HepG2 (cell line): ENCODE data around the gene IRF2. TPM values are rescaled to one million over a fixed set of nuclear protein-coding genes. Genes with fewer than 3 reads are reported as not detected.

ENCODE experiments used
- CBFB ChIP-seq: sonication (generic); formaldehyde crosslinking; IDR thresholded peaks from 2 replicates; pipeline ENCODE4 v1.4.0; 2020; ENCODE audit warnings: missing genetic modification reagents
- CBX2 ChIP-seq, 2 experiments: fragments of 200-600 bp in 1 of 2; sonication (generic); formaldehyde crosslinking in 1 of 2; IDR thresholded peaks; 2 replicates each; pipeline versions ENCODE4 v1.7.0 to v1.8.1; 2018 to 2022; ENCODE audit warnings: low read depth in 2 of 2, low read length in 1 of 2, mild to moderate bottlenecking in 1 of 2, missing genetic modification reagents in 1 of 2
- ERF ChIP-seq: IDR thresholded peaks from 2 replicates; pipeline ENCODE4 v1.6.1; 2018; ENCODE audit warnings: missing biosample characterization, missing genetic modification reagents
- FOXJ3 ChIP-seq: sonication (generic); formaldehyde crosslinking; IDR thresholded peaks from 2 replicates; pipeline ENCODE4 v1.4.0; 2020; ENCODE audit warnings: missing genetic modification reagents, mild to moderate bottlenecking, borderline replicate concordance
- GFI1 ChIP-seq: sonication (generic); formaldehyde crosslinking; IDR thresholded peaks from 2 replicates; pipeline ENCODE4 v1.5.0; 2020; ENCODE audit warnings: missing genetic modification reagents, mild to moderate bottlenecking, borderline replicate concordance
- GMEB2 ChIP-seq: IDR thresholded peaks from 2 replicates; pipeline ENCODE4 v1.6.1; 2016; ENCODE audit warnings: missing biosample characterization, missing genetic modification reagents, low read depth
- HNF1B ChIP-seq: sonication (generic); formaldehyde crosslinking; IDR thresholded peaks from 2 replicates; pipeline ENCODE4 v1.5.1; 2020; ENCODE audit warnings: mild to moderate bottlenecking, moderate library complexity, missing genetic modification reagents
- IRF1 ChIP-seq: sonication (generic); formaldehyde crosslinking; IDR thresholded peaks from 2 replicates; pipeline ENCODE4 v1.4.0; 2020; ENCODE audit warnings: low read depth, mild to moderate bottlenecking, missing genetic modification reagents
- ISX ChIP-seq: sonication (generic); formaldehyde crosslinking; conservative IDR thresholded peaks from 2 replicates; pipeline ENCODE4 v1.5.0; 2020; ENCODE audit warnings: missing genetic modification reagents
- NFRKB ChIP-seq: fragments of 450-650 bp; IDR thresholded peaks from 2 replicates; pipeline ENCODE4 v1.6.1; 2017
- NR2F2 ChIP-seq: IDR thresholded peaks from 2 replicates; pipeline ENCODE4 v1.6.1; 2012; ENCODE audit warnings: low read depth, inconsistent platforms, borderline replicate concordance
- POGZ ChIP-seq: sonication (generic); formaldehyde crosslinking; IDR thresholded peaks from 2 replicates; pipeline ENCODE4 v1.4.0; 2020; ENCODE audit warnings: mild to moderate bottlenecking, missing genetic modification reagents
- ZBTB10 ChIP-seq: sonication (generic); formaldehyde crosslinking; IDR thresholded peaks from 2 replicates; pipeline ENCODE4 v1.4.0; 2020; ENCODE audit warnings: missing genetic modification reagents, borderline replicate concordance
- ZBTB39 ChIP-seq: sonication (generic); formaldehyde crosslinking; IDR thresholded peaks from 2 replicates; pipeline ENCODE4 v1.5.0; 2020; ENCODE audit warnings: missing genetic modification reagents
- ZFP36 ChIP-seq: fragments of 150-350 bp; IDR thresholded peaks from 2 replicates; pipeline ENCODE4 v1.6.1; 2018; ENCODE audit warnings: borderline replicate concordance, low read length, low read depth; ENCODE audit not compliant: partially characterized antibody
- ZFP62 ChIP-seq: sonication (generic); formaldehyde crosslinking; IDR thresholded peaks from 2 replicates; pipeline ENCODE4 v1.4.0; 2020; ENCODE audit warnings: missing genetic modification reagents
- ZFP91 ChIP-seq: sonication (generic); formaldehyde crosslinking; IDR thresholded peaks from 2 replicates; pipeline ENCODE4 v1.9.0; 2022; ENCODE audit warnings: missing genetic modification reagents, mild to moderate bottlenecking, borderline replicate concordance
- polyA plus RNA-seq, 8 experiments: library from polyadenylated mRNA; depleted of rRNA in 3 of 8; stranded (reverse) in 7 of 8; unstranded in 1 of 8; fragments of >200 nt; fragmentation: Illumina TruSeq in 4 of 8; extraction: Trizol in 4 of 8; gene quantifications; 2 replicates each; pipeline versions ENCODE4 v1.2.1 to v1.2.3, GENCODE V29; 2011 to 2016; ENCODE audit warnings: low read depth in 4 of 8, missing spikeins in 1 of 8, mixed read lengths in 1 of 8; ENCODE audit not compliant: insufficient read depth in 1 of 8
- total RNA-seq, 5 experiments: library from RNA; depleted of rRNA; stranded (reverse); fragments of >200 nt; fragmentation: Illumina TruSeq; extraction: Trizol; gene quantifications; 2 replicates each; pipeline ENCODE4 v1.2.3, GENCODE V29; 2016; ENCODE audit warnings: low read depth in 1 of 5

IRF2 gene
- total and polyA plus RNA-seq, 2 of the 13 experiments (the other 11 are each of a cell fraction or from before 2014, with no cell fraction given) = 15.5 to 28.8 TPM

- peak; percentile 79; the same call in 1 of the 2 replicates for TF ChIP-seq ERF (CRISPR knock-in tag)
- no peak for TF ChIP-seq ZFP36
- TF ChIP-seq FOXJ3 (CRISPR knock-in tag) = no peak
- TF ChIP-seq CBFB (CRISPR knock-in tag) = peak; percentile 51; the same call in 1 of the 2 replicates
- TF ChIP-seq HNF1B (CRISPR knock-in tag) = peak; percentile 95
- TF ChIP-seq ZBTB39 = peak; percentile 63; the same call in 1 of the 2 replicates
- TF ChIP-seq POGZ (CRISPR knock-in tag) = peak; percentile 82
- TF ChIP-seq NR2F2 = peak; percentile 20; the same call in 1 of the 2 replicates
- peak; percentile 80 for TF ChIP-seq ZFP91 (CRISPR knock-in tag)
- peak; percentile 38; the same call in 1 of the 2 replicates for TF ChIP-seq IRF1 (CRISPR knock-in tag)
- TF ChIP-seq ZFP62 (CRISPR knock-in tag) = no peak
- no peak for TF ChIP-seq CBX2 (IDR thresholded peaks at IDR 0.05; ENCODE audit: low read depth, low read length)
- TF ChIP-seq CBX2 (CRISPR knock-in tag; IDR thresholded peaks at IDR 0.05; ENCODE audit: low read depth) = 0 out of 2 replicates have a peak, but pooled peaks have one; percentile 44
- no peak for TF ChIP-seq ZBTB10 (CRISPR knock-in tag)
- TF ChIP-seq GMEB2 = no peak
- no peak for TF ChIP-seq NFRKB
- no peak for TF ChIP-seq ISX (CRISPR knock-in tag)
- 0 out of 2 replicates have a peak, but pooled peaks have one; percentile 54 for TF ChIP-seq GFI1 (CRISPR knock-in tag)
These were observed at the start of gene IRF2 (continued) for GRCh38 chr4:184474263-184475095.
